Stimulated activated naive CD8-positive, alpha-beta T cell treated with anti-CD3 and anti-CD28 coated beads, Interleukin-15, Interleukin-2, amounts not matched to agents 100 ng/mL and 50 ng/mL, for 24 hours (primary cell): ENCODE measurements around the gene AUNIP.

Experiments
- H3K27ac Mint-ChIP-seq: one replicate; pipeline ENCODE4 v1.8.0; 2021; ENCODE audit warnings: mild to moderate bottlenecking, mixed read lengths
- H3K27me3 Mint-ChIP-seq: one replicate; pipeline ENCODE4 v1.8.0; 2021; ENCODE audit warnings: mixed read lengths
- H3K36me3 Mint-ChIP-seq: one replicate; pipeline ENCODE4 v1.8.0; 2021; ENCODE audit warnings: low read depth, mixed read lengths
- H3K4me1 Mint-ChIP-seq: one replicate; pipeline ENCODE4 v1.8.0; 2021; ENCODE audit warnings: low read depth, mixed read lengths
- H3K4me3 Mint-ChIP-seq: one replicate; pipeline ENCODE4 v1.8.0; 2021; ENCODE audit warnings: mild to moderate bottlenecking, mixed read lengths
- H3K9me3 Mint-ChIP-seq: one replicate; pipeline ENCODE4 v1.8.0; 2021; ENCODE audit warnings: mixed read lengths

AUNIP gene

GRCh38 chr1:25804964-25805862 lies 54.0 kb downstream of the AUNIP start:
- H3K4me3 Mint-ChIP-seq: no peak overlapping the region
- peaks cover 33% of the 10 kb centered on the region for H3K4me1 Mint-ChIP-seq
- no peaks in the 10 kb centered on the region for H3K27me3 Mint-ChIP-seq
- no peaks in the 10 kb centered on the region for H3K9me3 Mint-ChIP-seq
- no peak overlapping the region for H3K27ac Mint-ChIP-seq
- H3K36me3 Mint-ChIP-seq: peaks cover 7% of the 10 kb centered on the region

- Mint-ChIP-seq H3K9me3 (no peaks in the 10 kb centered on the region), H3K27me3 (no peaks in the 10 kb centered on the region), H3K4me1 (peaks cover 37% of the 10 kb centered on the region), H3K27ac (no peak overlapping the region), H3K36me3 (peaks cover 7% of the 10 kb centered on the region), H3K4me3 (no peak overlapping the region)
Measured at GRCh38 chr1:25804244-25804963, 54.9 kb downstream of the AUNIP start.

GRCh38 chr1:25803368-25803767 lies 55.9 kb downstream of the AUNIP start:
- peaks cover 7% of the 10 kb centered on the region for H3K36me3 Mint-ChIP-seq
- H3K4me3 Mint-ChIP-seq: no peak overlapping the region
- H3K27ac Mint-ChIP-seq: no peak overlapping the region
- peaks cover 43% of the 10 kb centered on the region for H3K4me1 Mint-ChIP-seq
- H3K9me3 Mint-ChIP-seq: no peaks in the 10 kb centered on the region
- H3K27me3 Mint-ChIP-seq: no peaks in the 10 kb centered on the region

GRCh38 chr1:25802915-25803314 lies 56.3 kb downstream of the AUNIP start:
- no peak overlapping the region for H3K4me3 Mint-ChIP-seq
- no peaks in the 10 kb centered on the region for H3K9me3 Mint-ChIP-seq
- no peaks in the 10 kb centered on the region for H3K27me3 Mint-ChIP-seq
- H3K36me3 Mint-ChIP-seq: peaks cover 7% of the 10 kb centered on the region
- H3K4me1 Mint-ChIP-seq: peaks cover 47% of the 10 kb centered on the region
- no peak overlapping the region for H3K27ac Mint-ChIP-seq

- H3K27ac Mint-ChIP-seq: no peak overlapping the region
- no peaks in the 10 kb centered on the region for H3K27me3 Mint-ChIP-seq
- peak overlapping the region; percentile 78 for H3K4me3 Mint-ChIP-seq
- H3K36me3 Mint-ChIP-seq: peaks cover 5% of the 10 kb centered on the region
- H3K9me3 Mint-ChIP-seq: no peaks in the 10 kb centered on the region
- peaks cover 67% of the 10 kb centered on the region for H3K4me1 Mint-ChIP-seq
Measured at GRCh38 chr1:25800703-25801377, 58.4 kb downstream of the AUNIP start.

- Mint-ChIP-seq H3K9me3 (no peaks in the 10 kb centered on the region), H3K36me3 (no peaks in the 10 kb centered on the region), H3K4me1 (peaks cover 74% of the 10 kb centered on the region), H3K27me3 (no peaks in the 10 kb centered on the region), H3K27ac (no peak within 1 kb of the TSS), H3K4me3 (peak within 1 kb of the TSS; percentile 78)
Measured at GRCh38 chr1:25799935-25800702, 59.1 kb downstream of the AUNIP start, which contains the start of gene SELENON. Gene SELENON, plus strand, starts transcription at chr1:25800193. Its CDS starts 38 bp downstream, at chr1:25800231.

- Mint-ChIP-seq H3K9me3 (no peaks in the 10 kb centered on the region), H3K36me3 (no peaks in the 10 kb centered on the region), H3K4me1 (peaks cover 71% of the 10 kb centered on the region), H3K27ac (no peak overlapping the region), H3K4me3 (peak overlapping the region; percentile 63), H3K27me3 (no peaks in the 10 kb centered on the region)
Measured at GRCh38 chr1:25799352-25799934, 59.8 kb downstream of the AUNIP start.

GRCh38 chr1:25798666-25799351 lies 60.4 kb downstream of the AUNIP start:
- Mint-ChIP-seq H3K36me3 (no peaks in the 10 kb centered on the region), H3K27me3 (no peaks in the 10 kb centered on the region), H3K9me3 (no peaks in the 10 kb centered on the region), H3K4me1 (peaks cover 65% of the 10 kb centered on the region), H3K27ac (no peak overlapping the region), H3K4me3 (peak overlapping the region; percentile 63)

GRCh38 chr1:25797939-25798338 lies 61.3 kb downstream of the AUNIP start:
- Mint-ChIP-seq H3K36me3 (no peaks in the 10 kb centered on the region), H3K27me3 (no peaks in the 10 kb centered on the region), H3K4me1 (peaks cover 61% of the 10 kb centered on the region), H3K27ac (no peak overlapping the region), H3K4me3 (no peak overlapping the region), H3K9me3 (no peaks in the 10 kb centered on the region)

GRCh38 chr1:25796811-25797458 lies 62.3 kb downstream of the AUNIP start:
- no peaks in the 10 kb centered on the region for H3K27me3 Mint-ChIP-seq
- no peaks in the 10 kb centered on the region for H3K36me3 Mint-ChIP-seq
- H3K27ac Mint-ChIP-seq: no peak overlapping the region
- no peaks in the 10 kb centered on the region for H3K9me3 Mint-ChIP-seq
- peaks cover 53% of the 10 kb centered on the region for H3K4me1 Mint-ChIP-seq
- H3K4me3 Mint-ChIP-seq: peak overlapping the region; percentile 15

GRCh38 chr1:25795946-25796810 lies 63.1 kb downstream of the AUNIP start:
- Mint-ChIP-seq H3K36me3 (no peaks in the 10 kb centered on the region), H3K4me3 (peak overlapping the region; percentile 15), H3K27ac (peak overlapping the region; percentile 26), H3K9me3 (no peaks in the 10 kb centered on the region), H3K27me3 (no peaks in the 10 kb centered on the region), H3K4me1 (peaks cover 50% of the 10 kb centered on the region)

GRCh38 chr1:25795211-25795610 lies 64.0 kb downstream of the AUNIP start:
- Mint-ChIP-seq H3K36me3 (no peaks in the 10 kb centered on the region), H3K4me3 (no peak overlapping the region), H3K27ac (no peak overlapping the region), H3K27me3 (no peaks in the 10 kb centered on the region), H3K9me3 (no peaks in the 10 kb centered on the region), H3K4me1 (peaks cover 43% of the 10 kb centered on the region)
